Choroid plexus epithelial cell (primary cell): ENCODE results near the gene NCKAP5.
A peak's percentile ranks its signal among the peaks of the same experiment; 100 is the strongest.

ENCODE experiments used
- DNase-seq: peaks from one replicate; pipeline ENCODE4 v3.0.0-alpha.2; 2010; ENCODE audit warnings: low read depth
- H3K4me3 ChIP-seq: 2 replicates; pipeline ENCODE4 v1.5.1; 2011; ENCODE audit warnings: low read depth, mild to moderate bottlenecking, control low read depth, low read length, moderate library complexity
- TF ChIP-seq, protein P1 (sequence below): conservative IDR thresholded peaks from 2 replicates; pipeline ENCODE4 v1.5.1; 2011; ENCODE audit warnings: low read depth, mild to moderate bottlenecking, control low read depth, inconsistent platforms, low read length, moderate library complexity

NCKAP5 gene

DNA sequence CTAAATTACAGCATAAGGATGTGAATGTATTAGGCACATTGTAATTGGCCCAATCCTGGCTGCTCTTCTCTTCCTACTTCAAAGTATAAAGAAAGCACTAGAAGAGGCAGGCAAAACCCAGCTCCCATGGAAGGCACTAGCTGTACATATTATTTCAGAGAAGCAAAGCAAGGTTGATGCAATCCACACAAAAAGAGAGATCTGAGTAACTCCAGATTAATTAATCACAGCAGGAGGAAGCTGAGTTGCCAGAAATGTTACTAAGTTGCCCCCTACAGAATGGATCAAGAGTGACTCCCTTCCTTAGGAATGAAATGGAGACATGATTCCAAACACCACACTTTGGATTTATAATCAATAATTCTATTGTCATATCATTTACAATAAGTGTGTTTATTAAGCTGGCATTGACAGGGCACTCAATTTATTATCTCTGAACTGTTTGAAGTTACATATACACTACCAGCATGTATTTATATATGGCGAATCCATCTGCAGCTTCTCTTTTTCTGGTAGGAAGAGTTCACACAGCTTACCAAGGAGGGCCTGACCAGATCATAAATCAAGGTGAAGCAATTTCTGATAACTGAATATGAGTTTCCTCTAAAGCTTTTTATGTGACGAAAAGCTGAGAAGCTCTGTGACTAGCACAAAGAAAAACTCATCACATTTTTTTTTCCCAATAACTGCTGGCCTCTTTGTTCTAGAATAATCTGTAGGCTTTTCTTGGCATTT lies 505.2 kb downstream of the NCKAP5 start:
- H3K4me3 ChIP-seq, result no peak overlapping the region
- TF ChIP-seq, protein P1, sequence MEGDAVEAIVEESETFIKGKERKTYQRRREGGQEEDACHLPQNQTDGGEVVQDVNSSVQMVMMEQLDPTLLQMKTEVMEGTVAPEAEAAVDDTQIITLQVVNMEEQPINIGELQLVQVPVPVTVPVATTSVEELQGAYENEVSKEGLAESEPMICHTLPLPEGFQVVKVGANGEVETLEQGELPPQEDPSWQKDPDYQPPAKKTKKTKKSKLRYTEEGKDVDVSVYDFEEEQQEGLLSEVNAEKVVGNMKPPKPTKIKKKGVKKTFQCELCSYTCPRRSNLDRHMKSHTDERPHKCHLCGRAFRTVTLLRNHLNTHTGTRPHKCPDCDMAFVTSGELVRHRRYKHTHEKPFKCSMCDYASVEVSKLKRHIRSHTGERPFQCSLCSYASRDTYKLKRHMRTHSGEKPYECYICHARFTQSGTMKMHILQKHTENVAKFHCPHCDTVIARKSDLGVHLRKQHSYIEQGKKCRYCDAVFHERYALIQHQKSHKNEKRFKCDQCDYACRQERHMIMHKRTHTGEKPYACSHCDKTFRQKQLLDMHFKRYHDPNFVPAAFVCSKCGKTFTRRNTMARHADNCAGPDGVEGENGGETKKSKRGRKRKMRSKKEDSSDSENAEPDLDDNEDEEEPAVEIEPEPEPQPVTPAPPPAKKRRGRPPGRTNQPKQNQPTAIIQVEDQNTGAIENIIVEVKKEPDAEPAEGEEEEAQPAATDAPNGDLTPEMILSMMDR, result no peak
- no peak for DNase-seq

DNA sequence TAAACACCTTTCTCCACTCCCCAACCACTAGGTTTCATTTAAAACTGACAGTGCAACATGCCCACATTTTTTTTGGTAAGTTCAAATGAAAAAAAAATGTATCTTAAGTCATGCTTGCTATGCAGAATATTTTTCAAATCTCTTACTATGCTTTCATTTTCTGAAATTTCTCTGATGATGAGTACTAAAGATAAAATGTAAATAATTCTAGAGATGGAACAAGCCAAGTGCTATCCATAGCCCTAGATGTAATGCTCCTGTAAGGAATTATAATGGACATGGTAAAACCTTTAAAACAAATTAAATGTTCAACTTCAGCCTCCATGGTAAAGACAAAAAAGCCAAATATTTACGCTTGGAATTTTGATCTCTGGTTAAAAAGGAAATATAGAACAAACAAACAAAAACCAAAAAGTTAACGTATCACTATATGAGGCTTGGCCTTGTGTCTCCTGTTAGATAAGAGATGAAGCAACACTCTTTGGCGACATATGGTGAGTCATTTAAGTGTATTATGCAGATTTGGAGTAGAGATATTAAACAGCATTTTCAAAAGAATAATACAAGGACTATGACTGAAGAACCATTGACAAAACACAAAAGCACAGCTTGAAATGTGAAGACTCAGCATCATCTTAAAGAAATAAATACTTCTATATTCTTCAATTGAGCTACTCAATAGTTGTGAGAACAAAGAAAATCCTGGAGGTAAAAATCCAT lies 506.2 kb downstream of the NCKAP5 start:
- DNase-seq, result no peak
- H3K4me3 ChIP-seq, result no peak overlapping the region
- TF ChIP-seq, protein P1, result no peak

DNA sequence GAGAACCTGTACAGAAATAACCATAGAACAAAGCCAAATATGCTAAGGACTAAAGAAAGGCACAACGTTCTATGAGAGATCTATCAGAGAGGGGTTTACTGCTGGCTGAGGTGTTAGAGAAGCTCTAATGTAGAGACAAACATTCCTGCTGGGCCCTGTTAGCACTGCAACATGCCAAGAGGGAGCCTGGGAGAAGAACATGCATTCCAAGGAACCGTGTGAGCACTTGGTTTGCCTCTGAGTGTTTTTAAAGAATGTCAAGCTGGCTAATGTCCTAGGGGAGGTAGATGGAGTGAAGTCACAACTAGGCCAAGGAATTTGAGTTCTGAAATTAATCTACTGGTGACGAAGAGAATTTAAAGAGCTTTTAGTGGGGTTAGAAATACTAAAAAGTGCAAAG lies 514.0 kb downstream of the NCKAP5 start:
- TF ChIP-seq, protein P1, result no peak
- DNase-seq, result peak; percentile 9
- no peak overlapping the region for H3K4me3 ChIP-seq

DNA sequence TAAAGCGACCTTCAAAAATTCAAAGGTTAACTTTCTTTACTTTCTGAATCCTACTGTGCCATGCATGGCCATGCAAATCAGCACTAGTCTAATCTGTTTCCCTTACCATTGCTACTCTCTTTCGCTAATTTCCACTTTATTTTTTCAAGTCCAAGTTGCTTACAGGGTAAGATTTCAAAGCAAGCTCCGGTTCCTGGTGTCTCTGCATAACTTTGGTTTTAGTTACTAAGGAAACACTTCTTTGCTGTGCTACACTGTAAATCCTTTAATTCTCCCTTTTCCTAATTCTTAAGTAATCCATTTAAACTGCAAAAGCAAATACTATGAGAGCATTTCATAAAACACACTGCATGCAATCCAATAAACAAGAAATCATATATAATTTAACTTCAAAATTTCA lies 514.7 kb downstream of the NCKAP5 start:
- H3K4me3 ChIP-seq, result no peak overlapping the region
- TF ChIP-seq, protein P1, result no peak
- no peak for DNase-seq

DNA sequence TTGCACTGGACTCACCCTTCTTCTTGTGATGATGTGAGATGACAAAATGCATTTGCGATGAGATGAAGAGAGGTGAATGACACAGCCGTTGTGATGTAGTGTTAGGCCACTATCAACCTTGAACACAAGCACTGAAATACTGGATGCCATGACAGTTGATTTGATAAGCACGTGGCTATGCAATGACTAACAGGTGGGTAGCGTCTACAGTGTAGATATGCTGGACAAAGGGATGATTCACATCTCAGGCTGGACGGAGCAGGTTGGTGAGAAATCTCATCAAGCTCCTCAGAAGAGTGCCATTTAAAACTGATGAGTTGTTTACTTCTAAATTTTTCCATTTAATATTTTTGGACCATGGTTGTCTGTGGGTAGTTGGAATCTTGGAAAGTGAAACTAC lies 522.5 kb downstream of the NCKAP5 start:
- DNase-seq, result no peak
- TF ChIP-seq, protein P1, result no peak
- no peak overlapping the region for H3K4me3 ChIP-seq

DNA sequence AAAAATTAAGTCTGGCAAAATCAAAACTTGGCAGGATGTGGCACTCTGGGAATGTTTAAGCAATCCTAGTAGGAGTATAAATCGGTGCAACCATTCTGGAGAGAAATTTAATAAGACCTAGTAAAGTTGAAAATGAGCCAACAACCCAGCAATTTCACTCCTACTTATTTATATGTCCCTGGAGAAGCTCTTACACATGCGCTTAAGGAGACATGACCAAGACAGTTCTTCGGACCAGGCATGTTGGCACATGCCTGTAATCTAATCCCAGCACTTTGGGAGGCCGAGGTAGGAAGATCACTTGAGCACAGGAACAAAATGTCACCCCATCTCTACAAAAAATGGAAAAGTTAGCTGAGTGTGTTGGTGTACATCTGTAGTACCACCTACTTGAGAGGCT lies 523.7 kb downstream of the NCKAP5 start:
- DNase-seq, result no peak
- TF ChIP-seq, protein P1, result no peak

More for the DNA sequence above, 523.7 kb downstream of the NCKAP5 start:
- no peak overlapping the region for H3K4me3 ChIP-seq
